GM19043 (cell line): ENCODE data around the gene ALDH3A2.

ENCODE experiments used
- ATAC-seq: cut with Tn5 transposase; IDR thresholded peaks from one replicate; pipeline ENCODE4 v1.9.1; 2021; ENCODE audit warnings: low read depth; ENCODE audit not compliant: unreplicated experiment

Gene ALDH3A2

GRCh38 chr17:19648475-19649273, at the start of gene ALDH3A2:
TSS of gene ALDH3A2 (plus strand) at chr17:19648751. CDS start at chr17:19648972, 221 bp downstream.
- ATAC-seq = peak; percentile 91

DNA sequence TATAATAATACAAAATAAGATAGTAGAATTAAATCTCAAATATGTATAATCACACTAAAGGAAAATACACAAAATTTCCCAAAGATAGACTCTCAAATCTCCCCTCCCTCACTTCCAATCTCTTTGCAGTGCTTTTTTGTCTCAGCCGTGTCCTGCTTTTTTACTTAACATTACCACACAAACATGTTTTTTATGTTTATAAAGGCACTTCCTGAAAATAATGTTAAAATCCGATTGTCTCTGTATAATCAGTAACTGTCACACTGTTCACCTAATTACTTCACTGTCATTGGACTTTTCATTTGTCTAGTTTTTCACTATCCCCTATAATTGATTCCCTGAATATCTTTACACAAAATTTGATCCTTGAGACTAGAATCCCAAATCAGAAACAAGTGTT, 38.2 kb upstream of the ALDH3A2 start:
- ATAC-seq = no peak

- ATAC-seq = no peak
Observed at GRCh38 chr17:19610879-19611278, 37.7 kb upstream of the ALDH3A2 start.

DNA sequence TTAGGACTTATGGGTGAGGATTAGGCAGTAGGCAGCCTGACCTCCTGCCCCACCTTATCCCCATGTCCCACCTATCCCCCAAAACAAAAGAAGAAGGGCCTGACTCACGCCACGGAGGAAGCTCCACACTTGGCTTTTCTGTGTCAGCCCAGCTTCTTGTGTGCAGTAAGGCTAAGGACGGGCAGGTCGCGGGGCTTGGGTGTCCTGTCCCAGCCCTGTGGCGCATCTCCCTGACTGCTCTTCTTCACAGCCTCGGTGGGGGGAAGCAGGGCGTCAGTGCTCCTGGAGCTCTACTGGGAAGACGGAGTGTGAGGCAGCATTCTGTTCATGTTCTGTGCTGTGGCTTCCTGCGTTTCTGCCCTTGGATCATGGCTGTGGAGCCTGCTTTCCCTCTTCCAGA, 34.6 kb upstream of the ALDH3A2 start:
- ATAC-seq = no peak

- ATAC-seq = no peak
Observed at GRCh38 chr17:19614900-19615299, 33.7 kb upstream of the ALDH3A2 start.

GRCh38 chr17:19618015-19618414, 30.5 kb upstream of the ALDH3A2 start:
- no peak for ATAC-seq

DNA sequence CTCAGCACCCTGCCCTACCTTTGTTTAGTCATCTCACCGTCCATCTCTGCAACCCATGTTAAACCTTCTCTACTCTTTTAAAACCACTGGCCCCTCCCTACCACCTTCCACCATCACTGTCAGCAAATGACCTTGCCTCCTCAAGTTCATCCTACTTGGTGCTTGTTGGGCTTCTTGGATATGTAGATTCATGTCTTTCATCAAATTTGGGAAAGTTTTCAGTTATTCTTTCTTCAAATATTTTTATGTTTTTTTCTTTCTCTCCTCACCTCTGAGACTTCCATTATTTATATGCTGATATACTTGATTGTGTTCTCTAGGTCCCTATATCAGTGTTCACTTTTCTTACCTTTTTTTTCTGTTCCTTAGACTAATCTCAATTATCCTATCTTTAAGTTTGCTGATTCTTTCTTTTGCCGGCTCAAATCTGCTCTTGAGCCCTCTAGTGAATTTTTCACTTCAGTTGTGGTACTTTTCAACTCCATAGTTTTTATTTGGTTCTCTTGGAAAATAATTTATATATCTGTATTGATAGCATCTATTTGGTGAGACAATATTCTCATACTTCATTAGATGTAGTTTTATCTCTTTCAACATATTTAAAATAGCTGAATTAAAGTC, 28.7 kb upstream of the ALDH3A2 start:
- no peak for ATAC-seq

DNA sequence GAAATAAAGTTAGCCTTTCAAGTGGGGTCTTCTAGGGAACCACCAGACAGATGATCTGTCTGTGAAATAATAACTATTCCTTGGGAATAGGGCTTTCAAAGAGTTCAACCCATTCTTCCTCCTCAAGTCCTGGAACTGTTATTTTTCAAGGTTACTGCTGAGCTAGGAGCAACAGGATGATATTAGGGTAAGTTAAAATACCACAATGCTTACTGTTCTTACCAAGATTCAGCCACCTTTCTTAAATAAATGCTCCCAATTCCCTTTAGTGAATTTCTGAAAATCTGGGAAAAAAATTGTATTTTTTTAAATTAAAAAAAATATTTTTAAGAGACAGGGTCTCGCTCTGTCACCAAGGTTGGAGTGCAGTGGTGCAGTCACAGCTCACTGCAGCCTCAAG, 26.9 kb upstream of the ALDH3A2 start:
- ATAC-seq = no peak

- no peak for ATAC-seq
Observed at GRCh38 chr17:19626079-19626478, 22.5 kb upstream of the ALDH3A2 start.

DNA sequence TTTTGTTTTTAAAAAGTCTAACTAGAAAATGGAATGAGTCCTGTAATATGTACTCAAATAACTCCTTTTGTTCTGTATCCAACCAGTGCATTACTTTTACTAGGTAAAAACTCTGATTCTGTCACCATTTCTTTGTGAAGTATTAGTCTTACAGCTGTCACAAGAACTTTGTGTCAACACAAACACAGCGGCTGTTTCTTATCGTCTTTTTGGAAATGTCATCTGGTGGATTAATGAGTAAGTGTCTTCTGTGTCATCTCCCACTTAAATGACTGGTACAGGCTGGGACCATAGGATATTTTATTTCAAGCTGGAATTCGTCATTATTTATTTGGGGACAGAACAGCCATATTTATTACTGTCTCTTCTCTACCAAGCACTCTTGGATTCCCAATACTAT, 19.1 kb upstream of the ALDH3A2 start:
- no peak for ATAC-seq

GRCh38 chr17:19630035-19630434, 18.5 kb upstream of the ALDH3A2 start:
- ATAC-seq = no peak

- no peak for ATAC-seq
Observed at GRCh38 chr17:19630661-19631060, 17.9 kb upstream of the ALDH3A2 start.

DNA sequence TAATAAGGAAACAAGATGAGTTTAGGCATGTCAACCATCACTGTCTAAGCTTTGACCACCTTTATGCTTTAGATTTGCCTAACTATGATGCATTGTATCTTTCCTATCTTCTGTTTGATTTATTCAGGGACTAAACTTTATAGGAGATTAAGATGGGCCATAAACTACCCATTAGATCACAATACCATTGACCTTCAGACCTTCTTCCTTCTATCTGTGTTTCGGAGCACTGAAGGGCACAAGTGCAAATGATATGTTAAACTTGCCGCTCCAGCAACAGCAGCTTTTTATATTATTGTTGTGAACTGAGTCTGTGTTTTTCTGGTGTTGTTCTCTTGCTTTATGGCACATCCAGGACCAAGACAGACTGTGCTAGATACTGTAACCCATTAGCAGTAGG, 16.6 kb upstream of the ALDH3A2 start:
- ATAC-seq = no peak

- ATAC-seq = no peak
Observed at GRCh38 chr17:19641687-19642372, 6.7 kb upstream of the ALDH3A2 start.

DNA sequence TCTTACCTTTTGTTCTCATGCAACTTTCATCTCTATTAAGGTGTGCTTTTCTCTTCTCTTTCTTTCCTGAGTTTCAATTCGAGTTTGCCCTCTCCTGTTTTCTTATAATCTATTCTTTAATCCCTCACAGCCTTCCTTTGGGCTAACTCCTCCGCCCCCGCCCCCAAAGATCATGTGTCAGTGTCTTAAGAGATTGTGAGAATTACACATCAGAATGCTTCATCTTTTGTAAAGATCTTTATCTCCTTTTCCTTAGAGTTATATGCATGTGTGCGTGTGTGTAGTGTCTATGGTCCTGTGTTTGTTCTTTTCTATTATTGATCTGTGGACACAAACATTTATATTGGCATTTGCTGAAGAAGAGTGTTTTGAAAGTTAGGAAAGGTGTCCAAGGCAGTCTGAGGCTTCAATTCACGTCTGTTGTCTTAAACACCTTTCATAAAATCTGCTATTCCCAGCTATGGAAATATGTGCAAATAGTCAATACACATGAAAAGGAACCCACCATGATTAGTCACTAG, 6.1 kb upstream of the ALDH3A2 start:
- ATAC-seq = no peak

GRCh38 chr17:19644493-19645210, 3.9 kb upstream of the ALDH3A2 start:
- ATAC-seq = no peak

DNA sequence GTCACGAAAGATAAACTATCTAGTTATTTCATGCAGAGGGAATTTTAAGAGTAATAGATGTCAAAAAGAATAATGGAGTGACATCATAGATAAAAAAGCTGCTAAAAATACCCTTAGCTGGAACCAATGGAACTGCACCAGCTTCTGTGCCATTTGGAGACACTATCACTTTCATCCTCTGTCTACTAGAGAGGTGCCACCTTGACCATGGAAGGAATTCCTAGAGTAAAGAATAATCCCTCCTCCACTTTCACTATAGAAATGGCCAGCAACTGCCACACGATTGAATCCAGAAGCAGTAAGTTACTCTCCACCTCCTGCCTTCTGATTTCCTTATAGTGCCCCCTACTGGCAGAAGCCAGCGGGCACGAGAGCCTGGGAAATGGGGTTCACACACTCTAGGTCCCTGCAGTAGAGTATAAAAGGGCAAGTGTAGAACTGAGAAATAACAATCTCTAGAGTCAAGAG, 2.8 kb upstream of the ALDH3A2 start:
- ATAC-seq = no peak

- ATAC-seq = no peak
Observed at GRCh38 chr17:19646788-19647696, 1.5 kb upstream of the ALDH3A2 start.

GRCh38 chr17:19647697-19648474, 665 bp upstream of the ALDH3A2 start:
- peak; percentile 25 for ATAC-seq
